A549 (cell line): ENCODE results near the gene GRIN2C. TPM values are rescaled to one million over a fixed set of nuclear protein-coding genes. Genes with fewer than 3 reads are reported as not detected.

Experiments
- ATAC-seq, 2 experiments: fragments of 200-7000 bp in 1 of 2; fragments of >200 bp in 1 of 2; cut with Nextera tagmentation in 1 of 2; cut with Tn5 transposase in 1 of 2; 3 replicates each; pipeline versions ENCODE4 v1.8.0 to v1.9.1; 2018 to 2020; ENCODE audit warnings: mild to moderate bottlenecking in 1 of 2, moderate library complexity in 1 of 2
- CTCF ChIA-PET: fragments of 300-600 bp; sonication (Branson Sonifier 250); formaldehyde crosslinking; extraction: SDS; loops from one replicate; lab custom pipeline; 2021; ENCODE audit warnings: antibody characterized with exemption, inconsistent platforms; lab: Yijun Ruan, JAX
- POLR2A ChIA-PET: fragments of 350-600 bp; formaldehyde crosslinking; extraction: SDS; loops from one replicate; lab custom pipeline; 2021; ENCODE audit warnings: antibody characterized with exemption, inconsistent platforms; lab: Yijun Ruan, JAX
- DNase-seq, 2 experiments: peaks; one replicate each; pipeline versions ENCODE4 v3.0.0 to v3.0.0-alpha.2; 2011 to 2016; ENCODE audit warnings: low read depth in 1 of 2, low spot score in 1 of 2
- FAIRE-seq: peaks from 2 replicates; lab custom pipeline; 2011; peaks lifted over from hg19 to GRCh38; lab: Jason Lieb, UNC
- H3K27ac ChIP-seq, 2 experiments: fragments of >200 bp; sonication (Bioruptor Twin); formaldehyde crosslinking; 3 replicates each; pipeline ENCODE4 v1.5.1; 2016 to 2017
- H3K4me1 ChIP-seq: fragments of >200 bp; sonication (Bioruptor Twin); formaldehyde crosslinking; 3 replicates; pipeline ENCODE4 v1.6.1; 2016
- H3K4me2 ChIP-seq: fragments of >200 bp; sonication (Bioruptor Twin); formaldehyde crosslinking; 3 replicates; pipeline ENCODE4 v1.6.1; 2016
- H3K4me3 ChIP-seq: fragments of >200 bp; sonication (Bioruptor Twin); formaldehyde crosslinking; 3 replicates; pipeline ENCODE4 v1.5.1; 2016
- H3K9me3 ChIP-seq: fragments of >200 bp; sonication (Bioruptor Twin); formaldehyde crosslinking; 3 replicates; pipeline ENCODE4 v1.6.1; 2016
- CBX8 ChIP-seq: fragments of 200-600 bp; sonication (generic); IDR thresholded peaks from 2 replicates; pipeline ENCODE4 v1.6.1; 2016
- CHD2 ChIP-seq: fragments of 150-350 bp; IDR thresholded peaks from 2 replicates; pipeline ENCODE4 v1.6.1; 2014; ENCODE audit warnings: low read length; ENCODE audit not compliant: partially characterized antibody
- EHF ChIP-seq: fragments of 250-450 bp; sonication (Bioruptor Pico); IDR thresholded peaks from 2 replicates; pipeline ENCODE4 v1.5.0; 2020; ENCODE audit warnings: mild to moderate bottlenecking
- EHMT2 ChIP-seq: fragments of 200-600 bp; sonication (generic); IDR thresholded peaks from 2 replicates; pipeline ENCODE4 v1.6.1; 2016; ENCODE audit warnings: antibody characterized with exemption, low read depth, mild to moderate bottlenecking, moderate library complexity
- ESRRA ChIP-seq: fragments of 150-350 bp; IDR thresholded peaks from 2 replicates; pipeline ENCODE4 v1.6.1; 2014; ENCODE audit warnings: mild to moderate bottlenecking, low read length, borderline replicate concordance
- FOSB ChIP-seq: fragments of 250-450 bp; sonication (Bioruptor Pico); IDR thresholded peaks from 2 replicates; pipeline ENCODE4 v1.5.0; 2020; ENCODE audit warnings: mild to moderate bottlenecking, moderate library complexity
- FOXS1 ChIP-seq: fragments of 250-450 bp; sonication (Bioruptor Pico); IDR thresholded peaks from 2 replicates; pipeline ENCODE4 v1.5.0; 2020; ENCODE audit warnings: mild to moderate bottlenecking, moderate library complexity
- HDAC2 ChIP-seq: fragments of 200-600 bp; sonication (generic); IDR thresholded peaks from 2 replicates; pipeline ENCODE4 v1.6.1; 2016
- HEYL ChIP-seq: fragments of 250-450 bp; sonication (Bioruptor Pico); IDR thresholded peaks from 2 replicates; pipeline ENCODE4 v1.8.0; 2021; ENCODE audit warnings: mild to moderate bottlenecking, moderate library complexity
- HOXB13 ChIP-seq: fragments of 250-450 bp; sonication (Bioruptor Pico); IDR thresholded peaks from 2 replicates; pipeline ENCODE4 v1.5.0; 2020; ENCODE audit warnings: low read depth, mild to moderate bottlenecking, moderate library complexity
- JUN ChIP-seq, 2 experiments: fragments of >200 bp; sonication (Bioruptor Twin); formaldehyde crosslinking; IDR thresholded peaks; 2 replicates in 1 of 2; 3 replicates in 1 of 2; pipeline ENCODE4 v1.6.1; 2016 to 2017
- JUNB ChIP-seq: fragments of >200 bp; sonication (Bioruptor Twin); formaldehyde crosslinking; IDR thresholded peaks from 2 replicates; pipeline ENCODE4 v1.6.1; 2016
- KDM5A ChIP-seq: fragments of 200-600 bp; sonication (generic); IDR thresholded peaks from 2 replicates; pipeline ENCODE4 v1.6.1; 2016; ENCODE audit warnings: antibody characterized with exemption, mild to moderate bottlenecking
- MAFK ChIP-seq: fragments of 450-650 bp; IDR thresholded peaks from 2 replicates; pipeline ENCODE4 v1.6.1; 2014; ENCODE audit not compliant: partially characterized antibody
- NPAS2 ChIP-seq: fragments of 250-450 bp; sonication (Bioruptor Pico); IDR thresholded peaks from 2 replicates; pipeline ENCODE4 v1.8.0; 2022; ENCODE audit warnings: mild to moderate bottlenecking, moderate library complexity, borderline replicate concordance
- RARB ChIP-seq: fragments of 250-450 bp; sonication (Bioruptor Pico); IDR thresholded peaks from 2 replicates; pipeline ENCODE4 v1.8.0; 2021; ENCODE audit warnings: mild to moderate bottlenecking, moderate library complexity
- RFX5 ChIP-seq: fragments of 450-650 bp; IDR thresholded peaks from 2 replicates; pipeline ENCODE4 v1.7.1; 2014; ENCODE audit warnings: antibody characterized with exemption, mild to moderate bottlenecking, moderate library complexity
- TFCP2L1 ChIP-seq: fragments of 250-450 bp; sonication (Bioruptor Pico); IDR thresholded peaks from 2 replicates; pipeline ENCODE4 v1.5.0; 2021; ENCODE audit warnings: mild to moderate bottlenecking
- ZC3H11A ChIP-seq: fragments of 450-650 bp; IDR thresholded peaks from 2 replicates; pipeline ENCODE4 v1.6.1; 2014; ENCODE audit warnings: antibody characterized with exemption, mild to moderate bottlenecking
- ZNF302 ChIP-seq: fragments of 250-450 bp; sonication (Bioruptor Pico); IDR thresholded peaks from 2 replicates; pipeline ENCODE4 v1.9.0; 2021; ENCODE audit warnings: inconsistent platforms, mild to moderate bottlenecking, moderate library complexity
- WGBS: methylation state at CpG from one replicate; pipeline ENCODE4 v1.1.6; 2017; ENCODE audit errors: missing lambda C conversion rate; 5-methylcytosine and 5-hydroxymethylcytosine counted together
- polyA plus RNA-seq, 4 experiments: library from polyadenylated mRNA; depleted of rRNA in 3 of 4; stranded (reverse); fragments of >200 nt; fragmentation: RNase III in 1 of 4; extraction: RNeasy Plus Mini Kit Qiagen cat#74134 plus additional on column Dnase treatment in 1 of 4; gene quantifications; 2 replicates in 3 of 4; 3 replicates in 1 of 4; pipeline ENCODE4 v1.2.3, GENCODE V29; 2011 to 2017
- TF ChIP-seq, protein P1 (sequence below): fragments of 450-650 bp; IDR thresholded peaks from 2 replicates; pipeline ENCODE4 v1.6.1; 2014; ENCODE audit warnings: antibody characterized with exemption
- TF ChIP-seq, protein P2 (sequence below): IDR thresholded peaks from 2 replicates; pipeline ENCODE4 v1.6.1; 2012; ENCODE audit warnings: low read depth, borderline replicate concordance
- TF ChIP-seq, protein P3 (sequence below): fragments of 250-450 bp; sonication (Bioruptor Pico); IDR thresholded peaks from 2 replicates; pipeline ENCODE4 v1.5.0; 2021; ENCODE audit warnings: mild to moderate bottlenecking, moderate library complexity, borderline replicate concordance
- TF ChIP-seq, protein P4 (sequence below): IDR thresholded peaks from 2 replicates; pipeline ENCODE4 v1.6.1; 2012
- TF ChIP-seq, protein P5 (sequence below): fragments of 250-450 bp; sonication (Bioruptor Pico); IDR thresholded peaks from 2 replicates; pipeline ENCODE4 v1.5.0; 2020; ENCODE audit warnings: low read depth, mild to moderate bottlenecking, moderate library complexity
- TF ChIP-seq, protein P6 (sequence below): IDR thresholded peaks from 2 replicates; pipeline ENCODE4 v1.6.1; 2012

The GRIN2C gene
- polyA plus RNA-seq, 2 of the 4 experiments (the other 2 are of a cell fraction), result 0.17 to 0.28 TPM

DNA sequence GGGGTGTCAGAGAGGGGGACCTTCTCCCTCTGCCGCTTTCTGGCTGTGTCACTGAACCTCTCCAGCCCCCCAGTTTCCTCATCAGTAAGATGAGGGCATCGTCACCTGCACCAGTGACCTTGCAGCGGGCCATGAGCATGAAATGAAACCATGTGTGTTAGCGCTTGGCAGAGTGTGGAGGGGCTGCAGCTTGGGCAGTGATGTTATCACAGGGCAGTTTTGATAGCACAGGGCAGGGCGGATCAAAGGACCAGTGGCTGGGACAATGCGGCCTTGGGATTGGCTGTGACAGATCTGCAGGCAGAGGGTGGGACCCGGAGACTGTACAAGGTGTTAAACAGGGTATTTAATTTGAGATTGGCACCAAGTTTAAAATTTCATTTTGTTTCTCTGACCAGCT is 44.6 kb downstream of the GRIN2C start (continued):
- no peak for TF ChIP-seq RFX5
- no peak for TF ChIP-seq EHF (CRISPR knock-in tag)
- TF ChIP-seq, all 56 proteins: peak for 0

DNA sequence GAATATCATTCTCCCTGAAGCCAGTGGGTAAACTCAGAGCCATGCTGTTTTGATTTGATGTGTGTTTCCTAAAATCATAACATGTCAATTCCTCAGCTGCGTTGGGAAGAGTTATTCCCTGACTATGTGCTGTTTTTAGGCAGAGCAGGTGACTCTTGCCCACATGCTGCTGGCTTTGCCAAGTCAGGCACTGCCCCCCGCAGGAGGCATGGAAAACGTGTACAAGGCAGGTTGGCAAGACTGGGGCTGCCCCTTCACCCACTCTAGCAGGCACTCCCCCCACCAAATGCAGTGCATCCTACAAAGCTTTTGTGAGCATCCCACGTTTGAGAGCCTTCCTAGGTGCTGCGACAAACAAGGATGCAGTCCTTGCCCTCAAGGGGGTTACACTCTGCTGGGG is 45.2 kb downstream of the GRIN2C start:
- no peak for FAIRE-seq
- CTCF ChIA-PET, result interaction anchor here (1.1 to 53.6 kb wide), 4 partner anchors 10 to 43 kb away, joined by 4 to 1302 read pairs (median 104); partner anchors contain the start of genes FDXR and GRIN2C
- Histone ChIP-seq H3K4me1 (no peaks in the 10 kb centered on the region), H3K4me2 (no peak overlapping the region), H3K9me3 (no peaks in the 10 kb centered on the region)
- ATAC-seq, result 0 out of 6 replicates have a peak, but pooled peaks of 1 of the 2 experiments have one; percentile 18
- no peak for TF ChIP-seq ESRRA
- TF ChIP-seq, protein P1, sequence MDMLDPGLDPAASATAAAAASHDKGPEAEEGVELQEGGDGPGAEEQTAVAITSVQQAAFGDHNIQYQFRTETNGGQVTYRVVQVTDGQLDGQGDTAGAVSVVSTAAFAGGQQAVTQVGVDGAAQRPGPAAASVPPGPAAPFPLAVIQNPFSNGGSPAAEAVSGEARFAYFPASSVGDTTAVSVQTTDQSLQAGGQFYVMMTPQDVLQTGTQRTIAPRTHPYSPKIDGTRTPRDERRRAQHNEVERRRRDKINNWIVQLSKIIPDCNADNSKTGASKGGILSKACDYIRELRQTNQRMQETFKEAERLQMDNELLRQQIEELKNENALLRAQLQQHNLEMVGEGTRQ, result no peak
- no peak for TF ChIP-seq HOXB13 (CRISPR knock-in tag)
- TF ChIP-seq FOSB (CRISPR knock-in tag), result no peak
- TF ChIP-seq CBX8, result no peak
- TF ChIP-seq NPAS2 (CRISPR knock-in tag), result no peak
- no peak for TF ChIP-seq JUN (IDR thresholded peaks at IDR 0.05)
- no peak for TF ChIP-seq HDAC2
- no peak for TF ChIP-seq RARB (CRISPR knock-in tag)
- TF ChIP-seq, protein P2, sequence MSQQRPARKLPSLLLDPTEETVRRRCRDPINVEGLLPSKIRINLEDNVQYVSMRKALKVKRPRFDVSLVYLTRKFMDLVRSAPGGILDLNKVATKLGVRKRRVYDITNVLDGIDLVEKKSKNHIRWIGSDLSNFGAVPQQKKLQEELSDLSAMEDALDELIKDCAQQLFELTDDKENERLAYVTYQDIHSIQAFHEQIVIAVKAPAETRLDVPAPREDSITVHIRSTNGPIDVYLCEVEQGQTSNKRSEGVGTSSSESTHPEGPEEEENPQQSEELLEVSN, result no peak
- TF ChIP-seq, protein P3, sequence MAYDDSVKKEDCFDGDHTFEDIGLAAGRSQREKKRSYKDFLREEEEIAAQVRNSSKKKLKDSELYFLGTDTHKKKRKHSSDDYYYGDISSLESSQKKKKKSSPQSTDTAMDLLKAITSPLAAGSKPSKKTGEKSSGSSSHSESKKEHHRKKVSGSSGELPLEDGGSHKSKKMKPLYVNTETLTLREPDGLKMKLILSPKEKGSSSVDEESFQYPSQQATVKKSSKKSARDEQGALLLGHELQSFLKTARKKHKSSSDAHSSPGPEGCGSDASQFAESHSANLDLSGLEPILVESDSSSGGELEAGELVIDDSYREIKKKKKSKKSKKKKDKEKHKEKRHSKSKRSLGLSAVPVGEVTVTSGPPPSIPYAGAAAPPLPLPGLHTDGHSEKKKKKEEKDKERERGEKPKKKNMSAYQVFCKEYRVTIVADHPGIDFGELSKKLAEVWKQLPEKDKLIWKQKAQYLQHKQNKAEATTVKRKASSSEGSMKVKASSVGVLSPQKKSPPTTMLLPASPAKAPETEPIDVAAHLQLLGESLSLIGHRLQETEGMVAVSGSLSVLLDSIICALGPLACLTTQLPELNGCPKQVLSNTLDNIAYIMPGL (CRISPR knock-in tag), result no peak
- TF ChIP-seq TFCP2L1 (CRISPR knock-in tag), result no peak
- no peak for TF ChIP-seq KDM5A
- TF ChIP-seq CHD2, result no peak
- no peak for TF ChIP-seq HEYL (CRISPR knock-in tag)
- no peak for TF ChIP-seq ZNF302
- TF ChIP-seq RFX5, result no peak
- TF ChIP-seq, protein P4, sequence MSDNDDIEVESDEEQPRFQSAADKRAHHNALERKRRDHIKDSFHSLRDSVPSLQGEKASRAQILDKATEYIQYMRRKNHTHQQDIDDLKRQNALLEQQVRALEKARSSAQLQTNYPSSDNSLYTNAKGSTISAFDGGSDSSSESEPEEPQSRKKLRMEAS, result no peak
- no peak for TF ChIP-seq JUNB
- TF ChIP-seq, all 56 proteins: peak for 0
- no peak overlapping the region for H3K4me3 ChIP-seq
- DNase-seq, result no peak
- POLR2A ChIA-PET, result no interaction called here
- no peak overlapping the region for H3K27ac ChIP-seq
- WGBS, result 69% methylated on average over 5 of the region's 5 CpGs

DNA sequence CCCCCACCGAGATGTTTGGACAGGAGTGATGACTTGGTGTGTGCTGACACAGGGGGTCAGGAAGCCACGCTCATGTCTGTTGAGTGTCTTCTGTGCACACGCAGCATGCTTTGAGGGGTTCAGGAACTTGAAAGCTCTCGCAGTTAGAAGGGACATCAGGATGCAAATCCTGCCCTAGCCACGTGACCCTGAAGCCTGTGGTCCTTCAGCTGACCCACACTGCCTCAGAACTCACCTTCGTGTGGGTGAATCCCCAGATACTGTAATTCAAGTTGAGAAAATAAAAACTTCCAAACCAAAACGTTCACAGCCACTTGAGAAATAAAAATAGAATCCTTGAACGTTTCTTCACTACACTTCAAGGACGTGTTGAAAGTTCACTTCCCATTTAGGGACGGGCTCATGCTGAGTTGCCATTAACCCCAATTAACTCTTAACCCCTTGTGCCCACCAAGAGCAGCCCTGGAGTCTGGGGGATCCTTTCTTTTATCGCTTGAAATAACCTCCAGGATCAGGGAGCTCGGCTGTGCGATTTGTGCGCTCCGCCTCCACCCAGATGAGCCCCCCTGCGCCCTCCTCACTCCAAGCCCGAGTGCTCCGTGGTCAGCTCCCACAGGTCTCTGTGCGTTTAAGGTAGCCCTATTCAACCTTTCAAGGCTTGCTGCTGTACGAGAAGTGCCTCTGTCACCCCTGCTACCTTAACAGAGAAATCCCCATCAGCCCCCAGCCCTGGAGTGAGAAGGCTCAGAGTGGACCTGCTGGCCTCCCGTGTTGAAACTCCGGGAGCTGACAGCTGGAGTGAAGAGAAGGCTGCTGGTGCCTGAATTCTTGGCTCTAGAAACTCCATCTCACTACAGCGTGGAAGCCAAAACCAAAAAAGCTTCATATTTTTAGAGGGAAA is 47.3 kb downstream of the GRIN2C start:
- no peak overlapping the region for H3K27ac ChIP-seq
- DNase-seq (no peak), ATAC-seq (no peak), FAIRE-seq (no peak)
- POLR2A ChIA-PET, result no interaction called here
- H3K4me1 ChIP-seq, result no peaks in the 10 kb centered on the region
- H3K4me2 ChIP-seq, result no peak overlapping the region
- no peaks in the 10 kb centered on the region for H3K9me3 ChIP-seq
- no peak overlapping the region for H3K4me3 ChIP-seq
- WGBS, result 78% methylated on average over 23 of the region's 23 CpGs
- CTCF ChIA-PET, result interaction anchor here (0.7 to 53.6 kb wide), 7 partner anchors 13 to 155 kb away, joined by 3 to 1302 read pairs (median 3); partner anchors contain the start of genes FDXR, GRIN2C and RAB37
- TF ChIP-seq, protein P1, result no peak
- TF ChIP-seq, protein P5, sequence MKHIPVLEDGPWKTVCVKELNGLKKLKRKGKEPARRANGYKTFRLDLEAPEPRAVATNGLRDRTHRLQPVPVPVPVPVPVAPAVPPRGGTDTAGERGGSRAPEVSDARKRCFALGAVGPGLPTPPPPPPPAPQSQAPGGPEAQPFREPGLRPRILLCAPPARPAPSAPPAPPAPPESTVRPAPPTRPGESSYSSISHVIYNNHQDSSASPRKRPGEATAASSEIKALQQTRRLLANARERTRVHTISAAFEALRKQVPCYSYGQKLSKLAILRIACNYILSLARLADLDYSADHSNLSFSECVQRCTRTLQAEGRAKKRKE (CRISPR knock-in tag), result no peak
- TF ChIP-seq RFX5 (no peak), ZC3H11A (no peak), MAFK (no peak), TFCP2L1 (CRISPR knock-in tag) (no peak), ZNF302 (no peak), EHMT2 (no peak), FOXS1 (CRISPR knock-in tag) (no peak)
- TF ChIP-seq, protein P6, sequence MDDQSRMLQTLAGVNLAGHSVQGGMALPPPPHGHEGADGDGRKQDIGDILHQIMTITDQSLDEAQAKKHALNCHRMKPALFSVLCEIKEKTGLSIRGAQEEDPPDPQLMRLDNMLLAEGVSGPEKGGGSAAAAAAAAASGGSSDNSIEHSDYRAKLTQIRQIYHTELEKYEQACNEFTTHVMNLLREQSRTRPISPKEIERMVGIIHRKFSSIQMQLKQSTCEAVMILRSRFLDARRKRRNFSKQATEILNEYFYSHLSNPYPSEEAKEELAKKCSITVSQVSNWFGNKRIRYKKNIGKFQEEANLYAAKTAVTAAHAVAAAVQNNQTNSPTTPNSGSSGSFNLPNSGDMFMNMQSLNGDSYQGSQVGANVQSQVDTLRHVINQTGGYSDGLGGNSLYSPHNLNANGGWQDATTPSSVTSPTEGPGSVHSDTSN, result no peak
- TF ChIP-seq, protein P2, result no peak
